Lower leg skin (tissue), 3 donors: Measurements from ENCODE around the gene MIER1.

Source experiments
- POLR2A ChIP-seq, 2 donors: fragments of 450-650 bp; IDR thresholded peaks; one replicate each; pipeline ENCODE4 v1.6.1; 2016 to 2017; ENCODE audit warnings: antibody characterized with exemption in 2 of 2, mild to moderate bottlenecking in 1 of 2, moderate library complexity in 1 of 2
- TF ChIP-seq, protein P1 (sequence below), 3 donors: fragments of 450-650 bp; IDR thresholded peaks; one replicate each; pipeline ENCODE4 v1.5.1; 2016; ENCODE audit warnings: antibody characterized with exemption in 3 of 3, mild to moderate bottlenecking in 3 of 3, moderate library complexity in 2 of 3

GRCh38 chr1:66920543-66920942 lies 4.2 kb upstream of the MIER1 start:
- TF ChIP-seq, protein P1, sequence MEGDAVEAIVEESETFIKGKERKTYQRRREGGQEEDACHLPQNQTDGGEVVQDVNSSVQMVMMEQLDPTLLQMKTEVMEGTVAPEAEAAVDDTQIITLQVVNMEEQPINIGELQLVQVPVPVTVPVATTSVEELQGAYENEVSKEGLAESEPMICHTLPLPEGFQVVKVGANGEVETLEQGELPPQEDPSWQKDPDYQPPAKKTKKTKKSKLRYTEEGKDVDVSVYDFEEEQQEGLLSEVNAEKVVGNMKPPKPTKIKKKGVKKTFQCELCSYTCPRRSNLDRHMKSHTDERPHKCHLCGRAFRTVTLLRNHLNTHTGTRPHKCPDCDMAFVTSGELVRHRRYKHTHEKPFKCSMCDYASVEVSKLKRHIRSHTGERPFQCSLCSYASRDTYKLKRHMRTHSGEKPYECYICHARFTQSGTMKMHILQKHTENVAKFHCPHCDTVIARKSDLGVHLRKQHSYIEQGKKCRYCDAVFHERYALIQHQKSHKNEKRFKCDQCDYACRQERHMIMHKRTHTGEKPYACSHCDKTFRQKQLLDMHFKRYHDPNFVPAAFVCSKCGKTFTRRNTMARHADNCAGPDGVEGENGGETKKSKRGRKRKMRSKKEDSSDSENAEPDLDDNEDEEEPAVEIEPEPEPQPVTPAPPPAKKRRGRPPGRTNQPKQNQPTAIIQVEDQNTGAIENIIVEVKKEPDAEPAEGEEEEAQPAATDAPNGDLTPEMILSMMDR (IDR thresholded peaks at IDR 0.05): no peak
- TF ChIP-seq POLR2A (IDR thresholded peaks at IDR 0.05): no peak
